NCI-H1694 (cell line): ENCODE data around the gene ZNF488.
"Not testable (repeated sequence)": the region's sequence is repeated elsewhere in the genome, so short reads cannot be mapped to it uniquely, and the experiment has no call there.

Source experiments
- DNase-seq: peaks from one replicate; lab custom pipeline; 2025; lab: John Stamatoyannopoulos, UW

The ZNF488 gene

GRCh38 chr10:47409866-47410256 lies 25.8 kb upstream of the ZNF488 start:
- no peak for DNase-seq

GRCh38 chr10:47409171-47409865 lies 25.2 kb upstream of the ZNF488 start:
- DNase-seq, result no peak

GRCh38 chr10:47408606-47409005 lies 24.5 kb upstream of the ZNF488 start:
- DNase-seq, result no peak

- DNase-seq, result no peak
Observed at GRCh38 chr10:47406870-47407691, 23.0 kb upstream of the ZNF488 start.

GRCh38 chr10:47406548-47406869 lies 22.4 kb upstream of the ZNF488 start:
- no peak for DNase-seq

- no peak for DNase-seq
Observed at GRCh38 chr10:47405857-47406547, 21.9 kb upstream of the ZNF488 start.

GRCh38 chr10:47404937-47405336 lies 20.8 kb upstream of the ZNF488 start:
- DNase-seq, result no peak

GRCh38 chr10:47404446-47404845 lies 20.4 kb upstream of the ZNF488 start:
- no peak for DNase-seq

- no peak for DNase-seq
Observed at GRCh38 chr10:47403446-47404318, 19.6 kb upstream of the ZNF488 start.

- no peak for DNase-seq
Observed at GRCh38 chr10:47402641-47403301, 18.7 kb upstream of the ZNF488 start.

- DNase-seq, result no peak
Observed at GRCh38 chr10:47401874-47402640, 18.0 kb upstream of the ZNF488 start.

GRCh38 chr10:47401210-47401609 lies 17.1 kb upstream of the ZNF488 start:
- no peak for DNase-seq

GRCh38 chr10:47400786-47401185 lies 16.7 kb upstream of the ZNF488 start:
- no peak for DNase-seq

GRCh38 chr10:47400251-47400650 lies 16.2 kb upstream of the ZNF488 start:
- no peak for DNase-seq

- no peak for DNase-seq
Observed at GRCh38 chr10:47397256-47397655, 13.2 kb upstream of the ZNF488 start.

- no peak for DNase-seq
Observed at GRCh38 chr10:47396311-47396717, 12.2 kb upstream of the ZNF488 start.

GRCh38 chr10:47389619-47390018 lies 5.5 kb upstream of the ZNF488 start:
- DNase-seq, result no peak

- no peak for DNase-seq
Observed at GRCh38 chr10:47388879-47389278, 4.8 kb upstream of the ZNF488 start.

GRCh38 chr10:47386104-47386503 lies 2.0 kb upstream of the ZNF488 start:
- not testable (repeated sequence) for DNase-seq

GRCh38 chr10:47383261-47384147 lies 589 bp downstream of the ZNF488 start:
- no peak for DNase-seq
